EL (cell line): ENCODE measurements around the gene MGAT2.
"Not testable (repeated sequence)": the region's sequence is repeated elsewhere in the genome, so short reads cannot be mapped to it uniquely, and the experiment has no call there.

ENCODE experiments used
- DNase-seq: peaks from one replicate; pipeline ENCODE4 v3.0.0-alpha.2; 2016

MGAT2 gene

DNA sequence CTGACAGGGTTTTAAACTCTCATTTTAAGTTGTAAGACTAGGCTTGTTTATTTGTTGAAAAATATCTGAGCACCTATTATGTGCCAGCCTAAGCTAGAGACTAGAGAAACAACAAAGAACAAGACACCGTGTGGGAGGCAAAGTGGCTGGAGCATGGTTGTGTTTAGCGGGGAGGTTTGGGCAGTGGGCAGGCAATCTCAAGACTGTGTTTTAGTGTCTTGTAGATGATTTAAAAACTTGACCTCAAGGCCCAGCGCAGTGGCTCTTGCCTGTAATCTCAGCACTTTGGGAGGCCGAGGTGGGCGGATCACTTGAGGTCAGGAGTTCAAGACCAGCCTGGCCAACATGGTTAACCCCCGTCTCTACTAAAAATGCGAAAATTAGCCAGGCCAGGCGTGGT, 7.9 kb upstream of the MGAT2 start:
- DNase-seq: no peak

DNA sequence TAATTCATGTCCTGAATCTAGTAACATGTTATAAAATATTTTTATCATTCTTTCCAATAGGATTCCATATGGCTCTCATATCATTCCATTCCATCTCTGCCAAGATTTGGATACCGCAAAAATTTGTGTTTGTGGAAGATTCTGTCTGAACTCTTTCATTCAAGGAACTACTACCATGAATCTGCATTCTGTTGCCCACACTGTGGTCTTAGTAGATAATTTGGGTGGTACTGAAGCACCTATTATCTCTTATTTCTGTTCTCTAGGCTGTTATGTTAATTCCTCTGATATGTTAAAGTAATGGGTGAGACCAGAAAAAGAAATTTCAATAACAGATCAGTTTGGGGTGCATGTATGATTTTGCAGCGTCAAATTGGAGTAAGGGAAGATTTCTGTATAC, 6.4 kb upstream of the MGAT2 start:
- no peak for DNase-seq

DNA sequence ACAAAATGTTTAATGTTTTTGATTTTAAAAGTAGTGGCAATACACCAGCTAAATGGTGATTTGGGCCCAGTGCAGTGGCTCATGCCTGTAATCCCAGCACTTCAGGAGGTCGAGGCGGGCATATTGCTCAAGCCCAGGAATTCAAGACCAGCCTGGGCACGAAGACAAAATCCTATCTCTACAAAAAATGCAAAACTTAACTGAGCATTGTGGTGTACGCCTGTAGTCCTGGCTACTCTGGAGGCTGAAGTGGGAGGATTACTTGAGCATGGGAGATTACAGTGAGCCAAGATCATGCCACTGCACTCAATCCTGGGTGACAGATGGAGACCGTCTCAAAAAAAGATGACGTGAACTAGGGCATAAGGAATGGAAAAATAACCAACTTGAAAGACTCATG, 4.8 kb upstream of the MGAT2 start:
- no peak for DNase-seq

DNA sequence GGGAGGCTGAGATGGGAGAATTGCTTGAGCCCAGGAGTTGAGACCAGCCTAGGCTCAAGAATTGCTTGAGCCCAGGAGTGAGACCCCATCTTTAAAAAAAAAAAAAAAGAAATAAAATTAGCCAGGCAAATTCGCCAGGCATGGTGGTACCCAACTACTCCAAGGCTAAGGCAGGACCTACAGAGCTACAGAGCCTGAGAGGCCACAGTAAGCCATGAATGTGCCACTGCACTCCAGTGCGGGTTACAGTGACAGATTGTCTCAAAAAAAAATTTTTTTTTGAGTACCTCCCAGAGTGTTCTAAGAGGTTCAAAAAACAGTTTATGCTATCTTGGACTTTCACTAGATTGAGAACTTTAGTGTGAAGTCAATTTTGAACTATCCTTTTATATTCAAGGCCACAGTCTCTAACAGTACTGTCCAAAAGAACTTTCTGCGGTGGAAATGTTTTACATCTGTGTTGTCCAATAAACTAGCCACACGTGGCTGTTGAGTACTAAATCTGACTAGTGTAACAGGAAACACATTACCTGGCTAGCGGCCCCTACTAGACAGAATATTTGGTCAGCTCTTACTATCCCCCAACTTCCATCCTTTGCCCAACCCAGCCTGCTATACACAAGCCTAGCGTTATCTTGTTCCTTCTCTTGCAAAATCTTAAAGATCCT, 2.6 kb upstream of the MGAT2 start:
- DNase-seq: no peak

DNA sequence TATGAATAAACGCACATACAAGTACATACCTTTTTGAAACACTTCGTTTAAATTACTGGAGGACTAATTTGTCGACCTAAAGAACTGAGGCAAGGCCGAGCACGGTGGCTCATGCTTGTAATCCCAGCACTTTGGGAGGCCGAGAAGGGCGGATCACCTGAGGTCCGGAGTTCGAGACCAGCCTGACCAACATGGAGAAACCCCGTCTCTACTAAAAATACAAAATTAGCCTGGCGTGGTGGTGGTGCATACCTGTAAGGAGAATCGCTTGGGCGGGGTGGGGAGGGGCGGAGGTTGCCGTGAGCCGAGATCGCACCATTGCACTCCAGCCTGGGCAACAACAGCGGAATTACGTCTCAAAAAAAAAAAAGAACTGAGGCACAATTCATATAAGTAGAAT, 1.3 kb upstream of the MGAT2 start:
- not testable (repeated sequence) for DNase-seq

DNA sequence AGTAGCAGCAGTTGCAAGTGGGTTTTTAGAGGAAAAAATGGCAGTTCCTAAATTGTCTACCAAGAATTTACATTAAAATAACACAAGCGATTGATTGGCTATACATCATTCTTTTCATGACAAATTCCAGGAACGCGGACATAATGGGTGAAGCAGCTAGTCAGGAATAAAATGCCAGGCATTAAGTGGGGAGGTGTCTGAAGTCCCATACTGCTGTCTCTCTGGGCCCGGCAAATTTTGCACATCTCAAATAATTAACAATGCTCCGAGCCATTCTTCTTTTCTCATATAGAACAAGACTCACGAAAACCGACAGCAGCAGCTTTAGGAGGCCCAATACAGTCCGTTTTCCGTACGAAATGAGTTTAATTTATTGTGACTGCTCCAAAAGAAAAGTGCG, 869 bp upstream of the MGAT2 start:
- no peak for DNase-seq

DNA sequence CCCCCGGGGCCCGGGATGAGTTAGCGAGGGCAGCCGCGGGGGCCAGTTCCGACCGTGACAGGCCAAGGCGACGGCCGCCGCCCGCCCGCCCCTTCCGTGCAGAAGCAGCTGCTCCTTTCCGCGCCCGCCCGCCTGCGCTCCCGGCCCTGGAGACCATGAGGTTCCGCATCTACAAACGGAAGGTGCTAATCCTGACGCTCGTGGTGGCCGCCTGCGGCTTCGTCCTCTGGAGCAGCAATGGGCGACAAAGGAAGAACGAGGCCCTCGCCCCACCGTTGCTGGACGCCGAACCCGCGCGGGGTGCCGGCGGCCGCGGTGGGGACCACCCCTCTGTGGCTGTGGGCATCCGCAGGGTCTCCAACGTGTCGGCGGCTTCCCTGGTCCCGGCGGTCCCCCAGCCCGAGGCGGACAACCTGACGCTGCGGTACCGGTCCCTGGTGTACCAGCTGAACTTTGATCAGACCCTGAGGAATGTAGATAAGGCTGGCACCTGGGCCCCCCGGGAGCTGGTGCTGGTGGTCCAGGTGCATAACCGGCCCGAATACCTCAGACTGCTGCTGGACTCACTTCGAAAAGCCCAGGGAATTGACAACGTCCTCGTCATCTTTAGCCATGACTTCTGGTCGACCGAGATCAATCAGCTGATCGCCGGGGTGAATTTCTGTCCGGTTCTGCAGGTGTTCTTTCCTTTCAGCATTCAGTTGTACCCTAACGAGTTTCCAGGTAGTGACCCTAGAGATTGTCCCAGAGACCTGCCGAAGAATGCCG, 699 bp downstream of the MGAT2 start:
- DNase-seq: peak; percentile 52

DNA sequence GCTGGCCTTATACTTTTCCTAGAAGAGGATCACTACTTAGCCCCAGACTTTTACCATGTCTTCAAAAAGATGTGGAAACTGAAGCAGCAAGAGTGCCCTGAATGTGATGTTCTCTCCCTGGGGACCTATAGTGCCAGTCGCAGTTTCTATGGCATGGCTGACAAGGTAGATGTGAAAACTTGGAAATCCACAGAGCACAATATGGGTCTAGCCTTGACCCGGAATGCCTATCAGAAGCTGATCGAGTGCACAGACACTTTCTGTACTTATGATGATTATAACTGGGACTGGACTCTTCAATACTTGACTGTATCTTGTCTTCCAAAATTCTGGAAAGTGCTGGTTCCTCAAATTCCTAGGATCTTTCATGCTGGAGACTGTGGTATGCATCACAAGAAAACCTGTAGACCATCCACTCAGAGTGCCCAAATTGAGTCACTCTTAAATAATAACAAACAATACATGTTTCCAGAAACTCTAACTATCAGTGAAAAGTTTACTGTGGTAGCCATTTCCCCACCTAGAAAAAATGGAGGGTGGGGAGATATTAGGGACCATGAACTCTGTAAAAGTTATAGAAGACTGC, 1.5 kb downstream of the MGAT2 start:
- DNase-seq: peak; percentile 38

DNA sequence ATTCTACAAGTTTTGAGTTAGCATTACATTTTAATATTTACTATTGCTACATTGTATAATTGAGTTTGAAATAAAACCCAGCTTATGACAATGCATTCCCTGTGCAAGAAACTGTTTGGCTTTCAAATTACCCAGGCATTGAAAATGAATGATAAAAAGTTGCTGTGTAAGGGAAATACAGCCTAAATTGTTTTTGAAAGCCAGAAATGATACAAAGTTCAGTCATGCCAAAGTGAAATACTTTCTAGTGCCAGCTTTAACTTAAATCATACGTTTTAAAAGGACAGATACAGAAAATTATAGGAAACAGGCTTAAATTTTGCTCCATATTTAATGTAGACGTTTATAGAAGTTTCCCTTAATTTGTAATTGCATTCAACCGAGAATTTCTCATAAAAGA, 2.8 kb downstream of the MGAT2 start:
- DNase-seq: no peak

DNA sequence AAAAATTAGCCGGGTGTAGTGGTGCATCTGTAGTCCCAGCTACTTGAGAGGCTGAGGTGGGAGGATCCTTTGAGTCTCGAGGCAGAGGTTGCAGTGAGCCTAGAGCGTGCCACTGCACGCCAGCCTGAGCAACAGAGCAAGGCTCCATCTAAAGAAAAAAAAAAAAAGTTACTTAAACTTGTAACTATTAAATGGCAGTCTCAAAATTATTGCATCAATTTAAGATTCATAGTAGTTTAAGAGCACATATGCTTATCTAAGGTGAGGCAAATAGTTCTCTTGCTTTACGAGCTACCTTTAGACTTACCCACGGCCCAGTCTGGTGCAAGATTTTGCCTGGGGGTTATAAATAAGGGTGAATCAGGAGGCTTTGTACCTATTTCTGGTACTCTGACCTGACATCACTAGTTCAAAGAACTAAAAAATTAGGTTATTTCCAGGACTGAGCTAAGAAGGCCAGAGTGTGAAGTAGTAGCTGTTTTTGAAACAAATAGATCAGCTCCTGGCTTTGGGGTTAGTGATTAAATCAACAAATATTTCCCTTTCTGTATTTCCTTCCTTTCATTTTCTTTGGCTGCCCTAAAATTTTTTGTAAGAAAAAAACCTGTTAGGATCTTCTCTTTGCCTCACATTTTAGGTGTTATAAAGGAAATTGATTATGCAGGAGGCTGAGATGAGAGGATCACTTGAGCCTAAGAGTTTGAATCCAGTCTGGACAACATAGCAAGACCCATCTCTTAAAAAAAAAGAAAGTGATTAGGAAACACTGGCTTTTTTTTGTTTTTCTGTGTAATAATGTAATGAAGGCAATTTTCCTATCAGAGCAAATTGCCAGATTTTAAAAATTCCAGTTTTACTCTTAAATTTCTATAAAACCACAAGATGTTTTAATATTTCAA, 3.6 kb downstream of the MGAT2 start:
- DNase-seq: no peak

DNA sequence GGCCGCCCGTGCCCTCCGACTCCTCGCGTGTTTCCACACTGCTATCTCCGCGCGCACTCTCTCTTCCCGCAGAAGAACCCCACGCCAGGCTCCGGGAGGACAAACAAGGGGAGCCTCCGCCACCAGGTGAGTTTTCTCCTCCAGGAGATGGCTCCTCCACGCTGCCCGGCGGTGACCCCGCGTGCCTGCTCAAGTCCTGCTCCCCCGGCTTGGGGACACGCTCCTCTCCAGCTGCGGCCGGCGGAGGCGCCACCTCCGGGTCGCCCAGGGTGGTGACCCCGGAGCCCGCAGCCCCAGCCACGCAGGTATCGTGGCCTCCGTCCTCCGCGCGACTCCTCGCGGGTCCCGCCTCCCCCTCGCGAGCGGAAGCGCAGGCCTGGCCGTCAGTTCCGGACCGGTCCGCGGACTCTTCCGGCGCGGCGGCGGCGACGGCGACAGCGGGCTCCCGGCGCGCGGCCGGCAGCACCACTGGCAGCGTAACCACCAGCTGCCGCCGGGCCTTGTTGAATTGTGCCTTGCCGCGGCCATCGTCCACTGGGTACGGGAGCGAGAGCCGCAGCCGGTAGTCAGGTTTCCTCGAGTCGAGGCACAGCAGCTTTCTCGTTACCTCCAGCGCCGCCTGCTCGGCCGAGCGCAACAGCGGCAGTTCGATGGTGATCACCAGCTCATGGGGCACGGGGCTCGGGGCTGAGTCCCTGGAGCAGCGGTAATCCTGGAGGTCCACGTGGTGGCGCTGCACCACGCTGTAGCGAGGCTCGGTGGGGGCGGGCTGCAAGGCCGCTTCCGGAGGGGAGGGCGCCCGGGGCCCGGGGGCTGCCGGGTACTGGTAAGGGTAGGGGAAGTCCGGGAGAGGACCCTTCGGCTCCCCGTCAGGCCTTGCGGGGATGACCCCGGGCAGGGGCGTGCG, 13.3 kb downstream of the MGAT2 start:
- peak; percentile 96 for DNase-seq

DNA sequence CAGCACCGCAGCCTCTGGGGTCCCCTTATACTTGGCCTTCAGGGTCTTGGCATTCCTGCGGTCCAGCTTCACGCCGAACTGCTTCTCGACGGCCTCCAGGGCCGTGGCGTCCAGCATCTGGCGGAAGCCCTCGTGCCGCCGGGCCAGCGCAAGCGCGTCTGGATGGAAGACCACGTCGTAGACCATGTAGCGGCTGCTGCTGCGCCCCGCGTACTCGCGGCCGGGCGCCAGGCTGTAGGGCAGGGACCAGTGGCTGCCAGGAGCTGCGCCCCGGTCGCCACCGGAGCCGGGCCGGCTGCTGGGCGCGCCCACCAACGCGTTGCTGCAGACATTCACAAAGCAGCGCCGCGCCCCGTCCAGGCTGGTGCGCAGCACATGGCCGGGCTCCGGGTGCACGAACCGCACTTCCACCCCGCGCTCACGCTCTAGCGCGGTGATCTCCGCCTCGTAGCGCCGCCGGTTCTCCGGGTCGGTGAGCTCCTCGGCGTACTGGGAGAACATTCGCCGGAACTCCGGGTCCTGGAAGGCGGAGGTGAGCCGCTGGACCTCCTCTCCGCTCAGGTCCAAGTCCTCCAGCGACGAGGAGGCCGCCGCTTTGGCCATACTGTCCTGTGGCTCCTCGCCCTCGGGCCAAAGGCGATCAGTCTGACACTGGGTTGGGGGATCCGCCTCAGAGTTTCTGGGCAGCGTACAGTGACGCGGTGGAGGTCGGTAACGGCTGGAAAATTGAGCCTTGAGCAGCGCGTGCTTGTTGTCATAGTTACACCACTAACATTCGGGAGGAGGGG, 14.1 kb downstream of the MGAT2 start, which contains the start of gene DNAAF2:
Gene DNAAF2 (minus strand): TSS at position 698 of the 788 bp plus-strand sequence. CDS start 95 bp downstream, at position 603.
- DNase-seq: peak; percentile 73

DNA sequence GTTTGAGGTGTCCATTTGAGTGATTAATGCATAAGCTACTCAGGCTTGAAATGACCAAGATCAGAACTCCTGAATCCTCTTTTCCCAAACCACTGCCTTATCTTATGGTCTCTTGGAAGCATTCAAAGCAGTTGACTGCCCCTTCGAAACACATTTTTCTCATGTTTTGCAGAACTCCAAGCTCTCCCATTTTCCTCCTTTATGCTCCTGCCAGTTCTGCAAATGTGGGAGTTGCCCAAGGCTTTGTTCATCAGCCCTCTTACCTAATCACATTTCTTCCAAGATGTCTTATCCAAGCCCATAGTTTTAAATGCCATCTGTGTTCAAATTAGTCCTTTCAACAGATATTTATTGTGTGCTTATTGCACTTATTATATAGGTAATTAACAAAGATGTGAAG, 16.3 kb downstream of the MGAT2 start:
- no peak for DNase-seq

DNA sequence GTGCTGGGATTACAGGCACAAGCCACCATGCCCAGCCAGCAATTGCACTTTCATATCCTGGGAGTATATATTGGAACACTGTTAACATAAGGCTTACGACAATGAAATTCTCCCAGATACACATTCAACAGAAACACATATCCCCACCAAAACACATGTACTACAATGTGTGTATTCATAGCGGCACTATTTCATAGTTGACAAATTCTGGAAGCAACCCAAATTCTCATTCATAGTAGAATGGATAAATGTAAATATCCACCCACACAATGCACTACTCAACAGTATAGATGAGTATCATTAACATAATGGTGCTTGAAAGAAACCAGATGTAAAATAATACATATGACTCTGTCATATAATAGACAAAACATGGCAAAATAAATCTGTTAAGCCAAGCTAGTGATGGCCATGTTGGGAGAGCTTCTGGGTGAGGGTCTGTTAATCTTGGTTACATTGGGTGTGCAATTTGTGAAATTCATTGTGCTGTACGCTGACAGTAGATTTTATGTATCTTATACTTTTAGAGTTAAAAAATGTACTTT, 17.0 kb downstream of the MGAT2 start:
- DNase-seq: no peak

DNA sequence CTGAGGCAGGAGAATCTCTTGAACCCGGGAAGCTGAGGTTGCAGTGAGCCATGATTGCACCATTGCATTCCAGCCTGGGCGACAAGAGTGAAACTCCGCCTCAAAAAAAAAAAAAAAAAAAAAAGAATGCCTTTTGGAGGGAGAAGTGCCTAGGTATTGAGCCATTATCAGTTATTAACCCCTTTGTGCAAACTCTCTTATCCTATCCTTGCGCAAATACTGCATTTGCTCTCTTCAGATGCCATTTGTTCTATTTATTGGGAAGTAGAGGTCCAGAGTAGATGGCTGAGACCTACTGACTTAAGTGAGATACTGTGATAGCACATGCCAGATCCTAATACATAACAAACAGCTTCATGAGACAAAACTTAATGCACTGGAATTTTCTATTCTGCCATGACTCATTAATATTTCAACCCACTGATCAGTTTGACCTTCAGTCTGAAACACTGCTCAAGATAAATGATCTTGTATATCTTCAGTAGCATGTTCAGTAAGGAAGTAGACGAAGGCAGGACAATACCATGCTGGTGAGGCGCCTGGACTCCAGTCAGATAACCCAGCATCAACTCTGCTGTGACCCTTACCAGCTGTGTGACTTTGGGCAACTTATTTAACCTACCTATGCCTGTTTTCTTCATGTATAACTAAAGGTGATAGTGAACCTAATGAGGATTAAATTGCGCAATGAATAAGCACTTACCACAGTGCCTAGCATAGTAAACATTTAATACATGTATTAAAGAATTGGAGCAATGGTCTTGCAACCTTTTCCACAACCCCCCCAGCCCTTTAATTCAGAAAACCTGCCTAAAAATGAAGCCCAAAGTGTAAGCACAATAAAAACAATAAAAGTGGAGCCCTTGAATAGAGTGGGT, 20.2 kb downstream of the MGAT2 start:
- no peak for DNase-seq

DNA sequence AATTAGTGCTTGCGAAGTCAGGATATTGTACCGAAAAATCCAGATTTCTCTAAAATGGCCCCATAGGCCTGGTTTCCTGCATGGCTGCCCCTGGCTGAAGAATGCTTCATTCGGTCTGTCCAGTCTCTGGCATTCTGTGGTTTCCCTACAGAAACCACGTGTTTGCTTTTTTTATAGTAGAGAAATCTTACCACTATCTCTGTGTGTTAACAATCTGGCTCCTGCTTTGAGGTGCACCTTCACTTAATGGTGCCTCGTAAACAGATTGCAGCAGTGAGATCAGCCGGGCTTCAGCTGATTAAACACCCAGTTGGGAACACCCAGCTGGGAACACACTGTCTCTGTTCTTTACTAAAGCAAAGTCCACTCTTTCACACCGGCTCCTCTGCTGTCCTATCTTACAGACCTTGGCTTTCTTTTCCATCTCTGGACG, 21.1 kb downstream of the MGAT2 start:
- peak; percentile 49 for DNase-seq

DNA sequence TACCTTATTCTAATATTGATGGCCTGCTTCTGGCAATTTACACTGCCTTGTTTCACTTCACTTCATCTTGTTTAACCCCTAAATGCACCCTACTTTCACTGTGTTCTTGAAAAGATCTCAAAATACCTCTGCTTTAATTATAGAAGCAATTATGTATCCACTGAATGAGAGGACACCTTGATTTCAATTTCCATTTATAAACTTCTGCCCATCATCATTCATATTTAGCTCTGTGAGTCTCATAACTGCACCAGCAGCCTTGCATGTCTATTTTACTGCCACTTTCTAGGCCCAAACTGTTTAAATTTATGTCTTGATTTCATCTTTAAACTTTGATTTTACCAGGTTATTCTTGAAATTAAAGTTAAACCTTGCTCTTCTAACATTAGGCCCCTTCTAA, 21.6 kb downstream of the MGAT2 start:
- DNase-seq: no peak

DNA sequence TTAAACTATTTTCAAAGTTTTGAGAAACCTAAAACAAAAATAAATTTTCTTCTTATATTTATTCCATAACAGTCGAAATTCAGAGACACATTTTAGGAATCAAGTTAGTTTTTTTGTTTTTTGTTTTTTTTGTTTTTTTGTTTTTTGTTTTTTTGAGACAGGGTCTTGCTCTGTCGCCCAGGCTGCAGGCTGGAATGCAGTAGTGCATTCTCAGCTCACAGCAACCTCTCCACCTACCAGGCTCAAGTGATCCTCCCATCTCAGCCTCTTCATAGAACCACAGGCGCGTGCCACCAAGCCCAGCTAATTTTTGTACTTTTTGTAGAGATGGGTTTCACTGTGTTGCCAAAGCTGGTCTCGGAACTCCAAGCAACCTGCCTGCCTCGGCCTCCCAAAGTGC, 32.9 kb downstream of the MGAT2 start:
- DNase-seq: no peak

DNA sequence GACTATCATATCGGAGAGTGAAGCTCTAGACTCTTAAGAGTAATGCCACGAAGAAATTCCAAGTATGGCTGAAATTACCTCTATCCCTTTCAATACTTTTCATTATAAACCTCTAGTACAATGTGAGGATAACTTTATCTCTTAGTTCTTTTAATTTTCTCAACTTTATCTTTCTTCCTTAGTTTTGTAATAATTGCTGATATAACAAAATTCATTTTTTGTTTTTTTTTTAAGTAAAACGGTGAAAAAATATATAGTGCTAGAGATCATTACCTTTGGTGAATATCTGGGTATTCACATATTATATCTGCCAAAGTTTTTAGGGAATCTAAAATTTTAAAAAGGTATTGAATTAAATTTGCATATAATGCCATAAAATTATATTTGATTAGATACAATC, 33.9 kb downstream of the MGAT2 start:
- no peak for DNase-seq

DNA sequence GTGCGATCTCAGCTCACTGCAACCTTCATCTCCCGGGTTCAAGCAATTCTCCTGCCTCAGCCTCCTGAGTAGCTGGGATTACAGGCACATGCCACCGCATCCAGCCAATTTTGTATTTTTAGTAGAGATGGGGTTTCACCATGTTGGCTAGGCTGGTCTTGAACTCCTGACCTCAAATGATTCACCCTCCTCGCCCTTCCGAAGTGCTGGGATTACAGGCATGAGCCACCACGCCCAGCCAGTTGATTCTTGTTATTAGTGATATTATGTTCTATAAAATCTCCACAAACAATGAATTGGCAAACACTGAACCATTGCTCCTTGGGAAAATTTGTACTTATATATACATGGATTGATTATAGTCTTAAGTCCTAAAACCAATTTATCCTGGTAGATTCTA, 36.9 kb downstream of the MGAT2 start:
- DNase-seq: not testable (repeated sequence)
